ENCODE results near the gene FOXK1. TPM values are rescaled to one million over a fixed set of nuclear protein-coding genes. Genes with fewer than 3 reads are reported as not detected.

FOXK1 gene
- total and polyA plus RNA-seq, 2 of the 13 experiments (the other 11 are each of a cell fraction or from before 2014, with no cell fraction given): 4.6 to 8.8 TPM

DNA sequence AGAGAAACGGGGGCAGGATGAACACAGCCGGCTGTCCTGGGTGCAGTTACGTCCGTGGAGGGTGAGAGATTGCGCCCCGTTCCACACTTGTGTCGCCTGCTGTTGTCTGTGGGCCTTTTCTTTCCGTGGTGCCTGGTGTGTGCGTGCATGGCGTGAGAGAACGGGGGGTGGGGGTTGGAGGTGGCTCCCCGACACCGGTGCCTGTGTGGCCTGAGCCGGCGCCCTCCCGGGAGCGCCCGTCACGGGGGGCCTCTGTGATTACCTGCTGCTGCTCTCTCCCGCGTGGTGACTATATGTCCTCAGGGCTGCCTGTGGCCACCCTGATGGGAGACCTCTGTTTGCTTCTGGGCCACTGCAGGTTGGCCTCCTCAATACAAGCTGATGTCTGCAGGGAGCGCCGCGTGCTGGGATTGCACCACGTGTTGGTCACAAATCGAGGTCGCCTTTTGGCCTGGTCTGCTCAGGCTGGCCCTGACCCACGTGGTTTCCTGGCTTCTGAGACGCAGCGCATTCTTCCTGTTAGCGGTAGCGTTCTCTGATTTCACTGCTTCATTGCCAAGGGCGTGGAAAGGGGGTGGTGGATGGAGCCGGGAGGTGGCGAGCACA, 82.4 kb downstream of the FOXK1 start (continued):
- TF ChIP-seq, protein P1, sequence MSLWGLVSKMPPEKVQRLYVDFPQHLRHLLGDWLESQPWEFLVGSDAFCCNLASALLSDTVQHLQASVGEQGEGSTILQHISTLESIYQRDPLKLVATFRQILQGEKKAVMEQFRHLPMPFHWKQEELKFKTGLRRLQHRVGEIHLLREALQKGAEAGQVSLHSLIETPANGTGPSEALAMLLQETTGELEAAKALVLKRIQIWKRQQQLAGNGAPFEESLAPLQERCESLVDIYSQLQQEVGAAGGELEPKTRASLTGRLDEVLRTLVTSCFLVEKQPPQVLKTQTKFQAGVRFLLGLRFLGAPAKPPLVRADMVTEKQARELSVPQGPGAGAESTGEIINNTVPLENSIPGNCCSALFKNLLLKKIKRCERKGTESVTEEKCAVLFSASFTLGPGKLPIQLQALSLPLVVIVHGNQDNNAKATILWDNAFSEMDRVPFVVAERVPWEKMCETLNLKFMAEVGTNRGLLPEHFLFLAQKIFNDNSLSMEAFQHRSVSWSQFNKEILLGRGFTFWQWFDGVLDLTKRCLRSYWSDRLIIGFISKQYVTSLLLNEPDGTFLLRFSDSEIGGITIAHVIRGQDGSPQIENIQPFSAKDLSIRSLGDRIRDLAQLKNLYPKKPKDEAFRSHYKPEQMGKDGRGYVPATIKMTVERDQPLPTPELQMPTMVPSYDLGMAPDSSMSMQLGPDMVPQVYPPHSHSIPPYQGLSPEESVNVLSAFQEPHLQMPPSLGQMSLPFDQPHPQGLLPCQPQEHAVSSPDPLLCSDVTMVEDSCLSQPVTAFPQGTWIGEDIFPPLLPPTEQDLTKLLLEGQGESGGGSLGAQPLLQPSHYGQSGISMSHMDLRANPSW (CRISPR knock-in tag; IDR thresholded peaks at IDR 0.05; ENCODE audit: borderline replicate concordance): no peak
- TF ChIP-seq, protein P2, sequence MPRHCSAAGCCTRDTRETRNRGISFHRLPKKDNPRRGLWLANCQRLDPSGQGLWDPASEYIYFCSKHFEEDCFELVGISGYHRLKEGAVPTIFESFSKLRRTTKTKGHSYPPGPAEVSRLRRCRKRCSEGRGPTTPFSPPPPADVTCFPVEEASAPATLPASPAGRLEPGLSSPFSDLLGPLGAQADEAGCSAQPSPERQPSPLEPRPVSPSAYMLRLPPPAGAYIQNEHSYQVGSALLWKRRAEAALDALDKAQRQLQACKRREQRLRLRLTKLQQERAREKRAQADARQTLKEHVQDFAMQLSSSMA (CRISPR knock-in tag; IDR thresholded peaks at IDR 0.05): no peak

DNA sequence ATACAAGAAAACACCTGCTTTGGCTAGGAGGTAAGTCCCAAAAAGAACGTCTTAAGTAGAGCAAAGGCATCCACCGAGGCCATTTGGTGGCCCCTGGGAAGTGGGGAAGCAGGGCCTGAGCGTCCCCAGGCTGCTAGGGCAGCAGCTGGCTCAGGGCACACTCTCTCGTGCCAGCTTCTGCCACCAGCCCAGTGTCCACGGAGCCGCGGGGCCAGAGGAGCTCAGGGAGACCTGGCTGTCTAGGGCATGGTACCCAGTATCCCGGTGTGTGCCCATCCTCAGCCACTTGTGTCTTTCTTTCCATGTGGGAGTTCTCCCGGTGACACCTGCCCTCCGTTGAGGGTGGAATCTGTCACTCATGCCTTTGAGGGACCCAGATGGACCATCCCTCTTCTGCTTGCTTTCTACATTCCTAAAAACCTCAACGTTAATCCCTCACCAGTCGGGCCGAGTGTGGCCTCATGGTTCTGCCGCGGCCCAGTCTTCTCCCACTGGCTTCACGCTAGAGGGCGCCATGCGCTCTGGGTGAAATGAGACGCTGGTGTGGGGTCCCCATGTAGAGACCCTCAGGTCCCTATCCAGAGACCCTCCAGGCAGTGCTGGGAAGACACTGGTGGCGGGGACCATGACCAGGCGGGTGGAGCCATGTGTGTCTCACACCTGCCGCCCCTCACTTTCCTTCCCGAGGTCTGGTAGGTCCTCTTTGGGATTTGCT, 83.8 kb downstream of the FOXK1 start:
- H3K9ac ChIP-seq (ENCODE audit: insufficient read depth, low read depth, low read length): no peak overlapping the region
- BruUV-seq (replicated peaks): no TSS peak
- no peak overlapping the region for H3K27ac ChIP-seq (ENCODE audit: extremely low read length, insufficient read depth, low read length)
- FAIRE-seq (no peak), ATAC-seq (peak; percentile 13; the same call in 2 of the 3 replicates), DNase-seq (ENCODE audit: low spot score) (no peak)
- no peaks in the 10 kb centered on the region for H3K4me1 ChIP-seq (ENCODE audit: insufficient read depth, low read length)
- 95% methylated on average over 16 of the region's 23 CpGs for WGBS (ENCODE audit: low lambda C conversion rate)
- no peak overlapping the region for H3K4me2 ChIP-seq (ENCODE audit: low read depth, low read length)
- no peak for TF ChIP-seq HCFC1 (IDR thresholded peaks at IDR 0.05; ENCODE audit: low read depth, low read length)
- TF ChIP-seq, protein P3, sequence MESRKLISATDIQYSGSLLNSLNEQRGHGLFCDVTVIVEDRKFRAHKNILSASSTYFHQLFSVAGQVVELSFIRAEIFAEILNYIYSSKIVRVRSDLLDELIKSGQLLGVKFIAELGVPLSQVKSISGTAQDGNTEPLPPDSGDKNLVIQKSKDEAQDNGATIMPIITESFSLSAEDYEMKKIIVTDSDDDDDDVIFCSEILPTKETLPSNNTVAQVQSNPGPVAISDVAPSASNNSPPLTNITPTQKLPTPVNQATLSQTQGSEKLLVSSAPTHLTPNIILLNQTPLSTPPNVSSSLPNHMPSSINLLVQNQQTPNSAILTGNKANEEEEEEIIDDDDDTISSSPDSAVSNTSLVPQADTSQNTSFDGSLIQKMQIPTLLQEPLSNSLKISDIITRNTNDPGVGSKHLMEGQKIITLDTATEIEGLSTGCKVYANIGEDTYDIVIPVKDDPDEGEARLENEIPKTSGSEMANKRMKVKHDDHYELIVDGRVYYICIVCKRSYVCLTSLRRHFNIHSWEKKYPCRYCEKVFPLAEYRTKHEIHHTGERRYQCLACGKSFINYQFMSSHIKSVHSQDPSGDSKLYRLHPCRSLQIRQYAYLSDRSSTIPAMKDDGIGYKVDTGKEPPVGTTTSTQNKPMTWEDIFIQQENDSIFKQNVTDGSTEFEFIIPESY (CRISPR knock-in tag; IDR thresholded peaks at IDR 0.05): peak; percentile 57; the same call in 1 of the 2 replicates
- TF ChIP-seq, protein P4, sequence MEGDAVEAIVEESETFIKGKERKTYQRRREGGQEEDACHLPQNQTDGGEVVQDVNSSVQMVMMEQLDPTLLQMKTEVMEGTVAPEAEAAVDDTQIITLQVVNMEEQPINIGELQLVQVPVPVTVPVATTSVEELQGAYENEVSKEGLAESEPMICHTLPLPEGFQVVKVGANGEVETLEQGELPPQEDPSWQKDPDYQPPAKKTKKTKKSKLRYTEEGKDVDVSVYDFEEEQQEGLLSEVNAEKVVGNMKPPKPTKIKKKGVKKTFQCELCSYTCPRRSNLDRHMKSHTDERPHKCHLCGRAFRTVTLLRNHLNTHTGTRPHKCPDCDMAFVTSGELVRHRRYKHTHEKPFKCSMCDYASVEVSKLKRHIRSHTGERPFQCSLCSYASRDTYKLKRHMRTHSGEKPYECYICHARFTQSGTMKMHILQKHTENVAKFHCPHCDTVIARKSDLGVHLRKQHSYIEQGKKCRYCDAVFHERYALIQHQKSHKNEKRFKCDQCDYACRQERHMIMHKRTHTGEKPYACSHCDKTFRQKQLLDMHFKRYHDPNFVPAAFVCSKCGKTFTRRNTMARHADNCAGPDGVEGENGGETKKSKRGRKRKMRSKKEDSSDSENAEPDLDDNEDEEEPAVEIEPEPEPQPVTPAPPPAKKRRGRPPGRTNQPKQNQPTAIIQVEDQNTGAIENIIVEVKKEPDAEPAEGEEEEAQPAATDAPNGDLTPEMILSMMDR (CRISPR knock-in tag; IDR thresholded peaks at IDR 0.05): peak; percentile 43
- TF ChIP-seq RBM22 (optimal IDR thresholded peaks at IDR 0.05; ENCODE audit: low read length): peak; percentile 84
- no peak for TF ChIP-seq IRF2 (CRISPR knock-in tag; IDR thresholded peaks at IDR 0.05)
- ChIA-PET POLR2A (no interaction called here), CTCF (ENCODE audit: low intra/inter-chr PET ratio, low total read pairs) (no interaction called here)
- no peak overlapping the region for H3K4me3 ChIP-seq (replicated peaks in 1 of 3; ENCODE audit: insufficient read depth in 1 of 3, low read depth in 2 of 3, low read length in 3 of 3)
- no peaks in the 10 kb centered on the region for H4K20me1 ChIP-seq (ENCODE audit: insufficient read depth, low read length)
- H3K9me3 ChIP-seq (ENCODE audit: low read length): no peaks in the 10 kb centered on the region
- H3K27me3 ChIP-seq (ENCODE audit: control insufficient read depth in 1 of 2, insufficient read depth in 2 of 2, low read length in 2 of 2): no peaks in the 10 kb centered on the region
- H2AFZ ChIP-seq (ENCODE audit: low read length): no peak overlapping the region
- H3K36me3 ChIP-seq (replicated peaks in 1 of 2; ENCODE audit: control insufficient read depth in 1 of 2, insufficient read depth in 2 of 2, low read length in 2 of 2): peaks cover 9 to 30% of the 10 kb centered on the region in 2 experiments
- no peaks in the 10 kb centered on the region for H3K79me2 ChIP-seq (ENCODE audit: insufficient read depth, low read length)
- in situ Hi-C loops (cut with HindIII; ENCODE audit: extremely low pct_ligation_motif_present, low pct_unique_long_range_greater_than_20kb) (loop anchor here (25.0 kb wide), 1 partner anchor 154 kb away; no protein-coding TSS in a partner anchor), intact Hi-C loops (cut with micrococcal nuclease; ENCODE audit: unreplicated experiment) (no loop called here)

All from HepG2 (cell line).